ENCODE results near the gene JAG1.

JAG1 gene

DNA sequence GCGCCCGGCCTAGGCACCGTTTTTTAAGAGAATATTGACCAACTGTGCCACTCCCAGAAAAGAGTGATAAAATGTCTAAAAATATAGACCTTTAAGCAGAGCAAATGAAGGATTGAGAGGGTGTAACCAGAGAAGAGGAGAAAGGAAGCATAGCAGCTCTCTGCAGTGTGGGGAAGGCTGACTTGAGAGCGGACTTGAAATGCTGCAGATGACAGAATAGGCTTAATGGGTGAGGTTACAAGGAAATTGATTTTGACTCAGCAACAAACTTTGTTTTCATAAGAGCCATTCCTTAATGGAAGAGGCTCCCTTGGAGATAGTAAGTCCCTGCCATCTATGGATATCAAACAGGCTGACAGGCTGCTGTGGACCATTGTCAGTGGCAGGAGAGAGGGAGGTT is 7.7 kb upstream of the JAG1 start:
- TF ChIP-seq, protein P1, sequence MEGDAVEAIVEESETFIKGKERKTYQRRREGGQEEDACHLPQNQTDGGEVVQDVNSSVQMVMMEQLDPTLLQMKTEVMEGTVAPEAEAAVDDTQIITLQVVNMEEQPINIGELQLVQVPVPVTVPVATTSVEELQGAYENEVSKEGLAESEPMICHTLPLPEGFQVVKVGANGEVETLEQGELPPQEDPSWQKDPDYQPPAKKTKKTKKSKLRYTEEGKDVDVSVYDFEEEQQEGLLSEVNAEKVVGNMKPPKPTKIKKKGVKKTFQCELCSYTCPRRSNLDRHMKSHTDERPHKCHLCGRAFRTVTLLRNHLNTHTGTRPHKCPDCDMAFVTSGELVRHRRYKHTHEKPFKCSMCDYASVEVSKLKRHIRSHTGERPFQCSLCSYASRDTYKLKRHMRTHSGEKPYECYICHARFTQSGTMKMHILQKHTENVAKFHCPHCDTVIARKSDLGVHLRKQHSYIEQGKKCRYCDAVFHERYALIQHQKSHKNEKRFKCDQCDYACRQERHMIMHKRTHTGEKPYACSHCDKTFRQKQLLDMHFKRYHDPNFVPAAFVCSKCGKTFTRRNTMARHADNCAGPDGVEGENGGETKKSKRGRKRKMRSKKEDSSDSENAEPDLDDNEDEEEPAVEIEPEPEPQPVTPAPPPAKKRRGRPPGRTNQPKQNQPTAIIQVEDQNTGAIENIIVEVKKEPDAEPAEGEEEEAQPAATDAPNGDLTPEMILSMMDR (conservative IDR thresholded peaks at IDR 0.05): no peak
- no peak overlapping the region for H3K27ac ChIP-seq

DNA sequence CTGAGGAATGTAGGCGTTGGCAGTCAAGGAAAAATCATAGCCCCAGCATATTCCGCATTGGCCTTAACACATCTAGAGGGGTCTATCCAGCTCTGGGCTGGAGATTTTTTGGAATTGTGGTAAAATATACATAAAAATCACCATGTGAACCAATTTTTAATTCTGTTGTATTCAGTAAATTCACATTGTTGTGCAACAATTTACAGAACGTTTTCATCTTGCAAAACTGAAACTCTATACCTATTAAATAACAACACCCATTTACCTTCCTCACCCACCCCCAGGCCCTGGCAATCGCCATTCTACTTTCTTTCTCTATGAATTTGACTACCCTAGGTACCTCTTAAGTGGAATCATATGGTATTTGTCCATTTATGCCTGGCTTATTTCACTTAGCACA is 6.8 kb upstream of the JAG1 start:
- TF ChIP-seq, protein P1 (conservative IDR thresholded peaks at IDR 0.05): no peak
- no peak overlapping the region for H3K27ac ChIP-seq

DNA sequence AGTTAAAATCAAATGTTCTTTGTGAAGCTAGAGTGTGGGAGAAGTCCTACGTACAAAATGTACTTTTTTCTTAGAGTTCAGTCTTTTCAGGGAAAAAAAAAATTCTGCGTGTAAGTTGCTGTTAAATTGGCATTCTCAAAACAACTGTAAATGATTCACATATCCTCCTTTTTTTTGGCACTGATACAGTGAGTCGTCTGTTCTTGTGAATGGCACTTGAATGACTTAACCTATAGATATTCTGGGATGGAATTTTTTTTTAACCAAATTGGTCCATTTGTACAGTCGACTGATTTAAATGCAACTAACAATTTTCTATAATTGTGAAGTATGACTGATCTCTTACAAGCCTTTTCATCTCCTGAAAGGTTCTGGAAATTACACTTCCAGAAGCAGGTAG is 5.5 kb upstream of the JAG1 start:
- H3K27ac ChIP-seq: no peak overlapping the region
- TF ChIP-seq, protein P1 (conservative IDR thresholded peaks at IDR 0.05): no peak

DNA sequence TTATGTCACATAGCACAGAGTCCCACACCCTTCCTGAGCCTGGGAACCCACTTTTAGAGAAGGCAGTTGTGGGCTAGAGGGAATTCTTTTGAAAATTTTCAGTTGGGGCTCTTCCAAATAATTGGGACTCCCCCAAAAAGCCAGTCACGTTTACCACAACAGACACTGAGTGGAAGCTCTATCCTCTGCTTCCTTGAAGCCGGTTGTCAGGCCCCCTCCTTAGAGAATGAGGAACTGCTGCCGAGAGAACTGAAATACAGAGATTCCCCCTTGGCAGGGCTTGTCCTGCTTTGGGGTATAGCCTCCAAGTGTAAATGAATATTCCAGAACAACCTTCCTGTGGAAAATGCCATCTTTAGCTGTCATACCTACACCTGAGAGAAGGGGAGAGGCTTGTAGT is 2.7 kb upstream of the JAG1 start:
- TF ChIP-seq, protein P1 (conservative IDR thresholded peaks at IDR 0.05): no peak
- H3K27ac ChIP-seq: no peak overlapping the region

DNA sequence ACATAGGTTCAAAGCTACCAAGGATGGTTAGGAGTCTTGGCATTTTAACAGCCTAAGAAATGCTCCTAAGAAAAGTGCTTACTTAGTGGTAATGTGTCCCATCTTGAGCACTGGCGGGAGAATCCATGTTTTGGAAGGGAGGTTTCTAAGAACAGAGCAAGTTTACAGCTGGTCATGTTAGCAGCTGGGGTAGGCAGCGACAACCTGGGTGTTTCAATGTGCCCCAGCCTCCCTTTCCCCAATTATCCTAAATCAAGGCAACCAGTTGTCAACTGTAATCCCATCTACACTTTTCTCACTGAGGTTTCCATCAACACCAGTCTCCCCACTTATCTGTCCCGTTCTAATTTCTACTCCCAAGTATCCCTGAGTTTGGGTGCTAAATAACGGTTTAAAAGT is 1.6 kb upstream of the JAG1 start:
- H3K27ac ChIP-seq: peak overlapping the region; percentile 93
- TF ChIP-seq, protein P1 (conservative IDR thresholded peaks at IDR 0.05): no peak

DNA sequence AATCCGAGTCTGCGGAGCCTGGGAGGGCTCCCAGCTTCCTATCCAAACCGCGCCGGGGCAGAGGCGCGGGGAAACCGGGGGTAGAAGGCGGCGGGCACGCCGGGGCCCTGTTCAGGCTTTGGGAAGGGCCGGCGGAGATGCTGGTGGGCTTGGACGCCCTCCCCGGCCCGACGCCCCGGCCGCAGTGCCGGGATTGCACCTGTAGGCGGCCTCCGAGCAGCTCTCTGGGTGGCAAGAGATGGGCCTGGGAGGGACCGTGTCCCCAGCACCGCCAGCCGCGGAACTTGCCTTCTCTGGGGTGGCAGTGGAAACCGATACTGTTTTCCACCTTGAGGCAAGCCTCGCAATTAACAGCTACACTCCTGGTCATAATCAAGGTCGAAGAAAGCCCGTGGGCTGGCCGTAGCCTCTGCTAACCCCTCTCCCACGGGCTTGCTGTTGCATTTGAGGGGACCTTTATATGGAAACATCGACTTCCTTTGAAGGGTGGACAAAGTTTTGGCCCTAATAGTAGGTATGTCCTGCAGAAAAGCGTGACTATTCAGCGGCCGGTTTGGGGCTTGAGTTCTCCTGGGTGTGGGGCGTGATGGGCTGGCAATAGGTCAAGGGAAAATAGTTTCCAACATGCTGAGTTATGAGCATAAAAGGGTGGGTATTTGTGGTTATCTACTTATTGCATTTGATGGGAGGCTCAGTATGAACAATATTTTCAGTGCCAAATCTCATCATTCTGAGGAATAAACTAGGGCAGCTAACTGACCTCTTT is 1.1 kb upstream of the JAG1 start:
- TF ChIP-seq, protein P1 (conservative IDR thresholded peaks at IDR 0.05): peak; percentile 94
- H3K27ac ChIP-seq: peak overlapping the region; percentile 93

DNA sequence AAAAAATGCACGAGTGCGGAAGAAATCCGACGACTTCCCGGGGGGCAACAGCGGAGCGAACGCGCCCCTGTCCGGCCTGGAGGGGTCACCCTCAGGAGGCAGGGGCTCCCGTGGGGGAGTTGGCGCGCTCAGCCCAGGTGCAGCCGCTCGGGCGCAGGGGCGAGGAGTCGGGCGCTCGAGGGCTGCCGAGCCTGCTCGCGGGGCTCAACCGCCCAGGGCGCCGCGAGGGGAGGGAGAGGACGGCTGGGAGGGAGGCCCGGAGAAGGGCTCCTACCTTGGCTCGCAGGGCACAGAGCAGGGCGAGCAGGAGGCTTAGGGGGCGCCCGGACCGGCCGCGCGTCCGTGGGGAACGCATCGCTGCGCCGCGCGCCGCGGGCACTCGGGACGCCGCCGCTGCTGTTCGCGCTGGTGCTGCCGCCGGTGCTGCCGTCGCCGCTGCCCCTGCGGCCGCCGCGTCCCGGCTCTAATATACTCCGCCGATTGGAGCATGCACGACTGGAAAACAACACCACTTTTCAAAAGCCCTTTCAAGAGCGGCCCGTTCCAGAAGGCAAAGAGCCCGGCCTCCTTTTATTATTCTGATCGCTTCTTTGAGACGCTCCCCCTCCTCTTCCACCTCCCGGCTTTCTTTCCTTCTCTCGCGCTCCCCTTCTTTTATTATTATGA is 490 bp downstream of the JAG1 start:
- peak overlapping the region; percentile 93 for H3K27ac ChIP-seq
- TF ChIP-seq, protein P1 (conservative IDR thresholded peaks at IDR 0.05): no peak
